ENCODE measurements around the gene MAGOH.
"Not testable (repeated sequence)": the region's sequence is repeated elsewhere in the genome, so short reads cannot be mapped to it uniquely, and the experiment has no call there.

The MAGOH gene

DNA sequence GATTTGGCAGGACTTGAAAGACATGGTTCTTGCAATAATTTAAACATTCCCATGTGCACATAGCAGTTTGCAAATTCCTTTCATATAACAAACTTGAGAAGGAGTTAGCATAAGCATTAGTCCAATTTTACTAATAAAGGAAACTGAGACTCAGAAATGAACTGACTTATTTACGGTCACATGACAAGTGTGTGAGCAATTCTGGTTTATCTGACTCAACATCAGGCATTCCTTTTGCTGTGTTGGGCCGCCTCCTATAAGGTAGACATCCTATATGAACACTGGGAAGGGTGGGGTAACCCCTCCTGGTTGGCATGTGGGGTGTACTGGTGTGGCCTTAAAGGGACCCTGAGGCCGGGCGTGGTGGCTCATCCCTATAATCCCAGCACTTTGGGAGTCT is 50.2 kb downstream of the MAGOH start:
- no peak for DNase-seq (ENCODE audit: low read depth in 1 of 2, low spot score in 1 of 2)

DNA sequence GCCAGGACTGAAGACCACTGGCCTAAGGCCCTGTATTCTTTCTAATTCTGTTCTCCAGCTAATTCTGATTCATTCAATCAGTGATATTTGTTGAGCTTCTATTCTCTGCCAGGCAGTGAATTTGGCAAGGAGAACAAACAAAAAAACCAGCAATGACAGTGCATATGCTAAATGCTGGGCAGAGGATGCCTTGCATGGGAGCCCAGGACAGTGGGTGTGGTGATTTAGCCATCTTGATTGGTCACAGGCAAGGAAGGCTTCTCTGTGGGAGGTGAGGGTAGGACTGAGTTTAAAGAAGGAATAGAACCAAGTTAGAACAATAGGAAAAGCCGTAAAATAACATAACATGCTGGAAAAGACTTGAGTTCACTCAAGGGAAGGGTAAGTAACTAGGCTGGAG is 50.9 kb downstream of the MAGOH start:
- DNase-seq (ENCODE audit: low read depth in 1 of 2, low spot score in 1 of 2): no peak

DNA sequence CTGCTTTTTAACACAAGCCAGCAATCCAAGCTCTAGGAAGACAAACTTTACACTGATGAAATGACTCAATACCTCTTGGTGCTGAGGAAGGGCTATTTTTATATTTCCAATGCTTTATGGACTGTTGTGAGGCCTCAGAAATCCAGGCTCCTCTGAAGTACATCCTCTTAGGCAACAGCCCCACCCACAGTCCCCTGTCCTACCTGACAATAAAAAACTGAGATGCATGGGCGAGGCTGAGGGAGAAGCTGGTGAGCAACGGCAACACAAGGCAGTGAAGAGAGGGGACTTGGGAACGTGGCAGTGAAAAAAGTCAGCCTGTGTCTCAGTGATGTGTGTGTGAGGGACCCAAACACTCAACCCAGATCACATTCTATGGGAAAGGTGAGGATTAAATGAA is 51.8 kb downstream of the MAGOH start:
- DNase-seq (ENCODE audit: low read depth in 1 of 2, low spot score in 1 of 2): no peak

DNA sequence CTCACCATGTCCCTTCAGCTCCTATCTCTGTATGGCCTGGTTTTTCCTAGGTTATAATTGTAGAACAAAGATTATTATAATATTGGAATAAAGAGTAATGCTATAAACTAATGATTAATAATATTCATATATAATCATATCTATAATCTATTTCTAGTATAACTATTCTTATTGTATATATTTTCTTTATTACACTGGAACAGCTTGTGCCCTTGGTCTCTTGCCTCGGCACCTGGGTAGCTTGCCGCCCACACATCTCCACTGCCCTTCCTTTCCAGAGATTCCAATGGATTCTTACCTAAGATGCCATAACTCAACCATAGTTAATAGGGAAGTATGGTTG is 52.4 kb downstream of the MAGOH start:
- DNase-seq (ENCODE audit: low read depth in 1 of 2, low spot score in 1 of 2): not testable (repeated sequence)

GRCh38 chr1:53183095-53183990 is 55.0 kb downstream of the MAGOH start:
- no peak for DNase-seq (ENCODE audit: low read depth in 1 of 2, low spot score in 1 of 2)

- DNase-seq (ENCODE audit: low read depth in 1 of 2, low spot score in 1 of 2): no peak
Measured at GRCh38 chr1:53182716-53183094, 55.6 kb downstream of the MAGOH start.

GRCh38 chr1:53182111-53182593 is 56.2 kb downstream of the MAGOH start:
- peak; percentile 50 to 69 for DNase-seq (ENCODE audit: low read depth in 1 of 2, low spot score in 1 of 2)

DNA sequence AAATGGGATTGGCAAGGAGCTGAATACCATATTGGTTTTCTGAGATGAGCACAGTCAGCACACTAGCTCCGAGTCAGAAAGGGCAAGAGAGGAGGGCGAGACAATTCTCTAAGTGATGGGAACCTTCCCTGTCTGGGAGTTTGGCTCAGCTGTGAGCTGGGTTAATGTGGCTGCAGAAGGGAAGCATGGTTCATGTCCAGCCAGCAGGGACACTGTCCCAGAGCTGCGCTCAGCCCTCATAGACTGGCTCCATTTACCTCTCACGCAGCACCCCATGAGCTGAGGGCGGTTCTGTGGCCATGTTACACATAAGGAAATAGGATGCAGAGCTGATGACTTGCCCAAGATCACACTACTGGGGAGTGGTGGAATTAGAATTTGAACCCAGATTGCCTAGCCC is 57.4 kb downstream of the MAGOH start:
- DNase-seq (ENCODE audit: low read depth in 1 of 2, low spot score in 1 of 2): no peak

DNA sequence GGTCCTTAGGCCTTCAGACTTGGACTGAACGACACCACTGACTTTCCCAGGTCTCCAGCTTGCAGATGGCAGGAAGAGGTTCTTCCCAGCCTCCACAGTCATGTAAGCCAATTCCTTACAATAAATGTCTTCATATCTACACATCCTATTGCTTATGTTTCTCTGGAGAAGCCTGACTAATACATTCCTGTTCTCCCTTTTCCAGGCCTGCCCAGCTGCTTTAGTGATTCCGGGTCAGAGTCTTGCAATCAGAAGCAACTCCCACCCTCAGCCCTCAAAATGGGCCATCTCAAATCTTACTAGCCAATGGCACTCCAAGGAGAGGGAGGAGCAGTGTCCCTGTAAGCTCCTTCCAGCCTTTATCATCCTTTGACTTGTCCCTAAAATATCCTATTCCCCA is 58.1 kb downstream of the MAGOH start:
- no peak for DNase-seq (ENCODE audit: low read depth in 1 of 2, low spot score in 1 of 2)

Data from stimulated activated CD4-positive, alpha-beta T cell treated with anti-CD3 and anti-CD28 coated beads, Interleukin-15, amount 100 ng/mL, for 1 hour (primary cell).